Endothelial cell of umbilical vein (primary cell): Measurements from ENCODE around the gene SYNDIG1. TPM values are rescaled to one million over a fixed set of nuclear protein-coding genes. Genes with fewer than 3 reads are reported as not detected.

Experiments used
- BruUV-seq: library from RNA; stranded (reverse); fragments of 400-500 nt; replicated peaks from 2 replicates; lab custom pipeline; 2021; lab: Mats Ljungman, UMichigan
- CTCF ChIA-PET: fragments of 300-600, 350-600 bp; sonication (Branson Sonifier 250); formaldehyde crosslinking; loops from one replicate; lab custom pipeline; 2021; ENCODE audit warnings: antibody characterized with exemption, inconsistent platforms; lab: Charles Lee
- POLR2A ChIA-PET: fragments of 300-600, 350-600 bp; sonication (Branson Sonifier 250); formaldehyde crosslinking; loops from one replicate; lab custom pipeline; 2021; ENCODE audit warnings: antibody characterized with exemption, inconsistent platforms; lab: Charles Lee
- DNase-seq: peaks from one replicate; pipeline ENCODE4 v3.0.0-alpha.2; 2011; ENCODE audit warnings: low read depth, low spot score
- FAIRE-seq: peaks from 2 replicates; lab custom pipeline; 2011; peaks lifted over from hg19 to GRCh38; lab: Jason Lieb, UNC
- H2AFZ ChIP-seq: 2 replicates; pipeline ENCODE4 v1.6.0; 2012; ENCODE audit warnings: low read depth, low read length, control low read depth, inconsistent platforms
- H3K27ac ChIP-seq: 2 replicates; pipeline ENCODE4 v1.5.1; 2011; ENCODE audit warnings: low read depth, mild to moderate bottlenecking, control low read depth, low read length, moderate library complexity; ENCODE audit not compliant: insufficient read depth
- H3K27me3 ChIP-seq, 2 experiments: 2 replicates each; pipeline versions ENCODE4 v1.6.0 to v1.6.1; 2011; ENCODE audit warnings: low read length in 2 of 2, mixed read lengths in 1 of 2; ENCODE audit not compliant: control insufficient read depth in 2 of 2, insufficient read depth in 2 of 2
- H3K36me3 ChIP-seq, 2 experiments: 2 replicates in 1 of 2; 3 replicates in 1 of 2; pipeline ENCODE4 v1.5.1; 2011; ENCODE audit warnings: low read length in 2 of 2, mild to moderate bottlenecking in 1 of 2, moderate library complexity in 1 of 2; ENCODE audit not compliant: control insufficient read depth in 2 of 2, insufficient read depth in 2 of 2; ENCODE audit errors: extremely low read depth in 1 of 2
- H3K4me1 ChIP-seq: 3 replicates; pipeline ENCODE4 v1.5.1; 2011; ENCODE audit warnings: mild to moderate bottlenecking, low read length; ENCODE audit not compliant: control insufficient read depth, insufficient read depth; ENCODE audit errors: extremely low read depth
- H3K4me2 ChIP-seq: 2 replicates; pipeline ENCODE4 v1.6.1; 2011; ENCODE audit warnings: low read length, control low read depth, mixed read lengths; ENCODE audit not compliant: insufficient read depth
- H3K4me3 ChIP-seq, 3 experiments: fragments of 200-600 bp in 1 of 3; sonication (generic), shearing (Covaris generic) in 1 of 3; replicated peaks in 1 of 3; 2 replicates each; pipeline ENCODE4 v1.5.1; 2011 to 2016; ENCODE audit warnings: control low read depth in 3 of 3, low read length in 3 of 3, mild to moderate bottlenecking in 2 of 3, inconsistent platforms in 1 of 3, low read depth in 1 of 3, moderate library complexity in 1 of 3; ENCODE audit not compliant: insufficient read depth in 1 of 3
- H3K79me2 ChIP-seq: 2 replicates; pipeline ENCODE4 v1.6.0; 2012; ENCODE audit warnings: low read length, inconsistent platforms; ENCODE audit not compliant: control insufficient read depth, insufficient read depth
- H3K9ac ChIP-seq: replicated peaks from 2 replicates; pipeline ENCODE3; 2011; ENCODE audit warnings: low read length, control low read depth; ENCODE audit not compliant: insufficient read depth; ENCODE audit errors: extremely low read depth
- H3K9me1 ChIP-seq: replicated peaks from 3 replicates; pipeline ENCODE4 v1.6.0; 2011; ENCODE audit warnings: mild to moderate bottlenecking, low read length; ENCODE audit not compliant: control insufficient read depth, insufficient read depth; ENCODE audit errors: extremely low read depth
- H3K9me3 ChIP-seq: replicated peaks from 2 replicates; pipeline ENCODE4 v1.5.1; 2012; ENCODE audit warnings: low read length, inconsistent platforms; ENCODE audit not compliant: control insufficient read depth, insufficient read depth
- H4K20me1 ChIP-seq: replicated peaks from 2 replicates; pipeline ENCODE3; 2011; ENCODE audit warnings: mild to moderate bottlenecking, low read length; ENCODE audit not compliant: control insufficient read depth, insufficient read depth; ENCODE audit errors: extremely low read depth
- CTCF ChIP-seq, 2 donors: IDR thresholded peaks; 1 replicate in 1 of 2; 2 replicates in 1 of 2; pipeline ENCODE4 v1.5.1; 2011; ENCODE audit warnings: low read length in 2 of 2, mild to moderate bottlenecking in 2 of 2, moderate library complexity in 2 of 2, control low read depth in 1 of 2, inconsistent platforms in 1 of 2, low read depth in 1 of 2; ENCODE audit not compliant: insufficient read depth in 1 of 2; ENCODE audit errors: extremely low read depth in 1 of 2
- EZH2 ChIP-seq: IDR thresholded peaks from 2 replicates; pipeline ENCODE4 v1.6.1; 2012; ENCODE audit warnings: borderline replicate concordance, low read depth, mild to moderate bottlenecking, moderate library complexity, low read length, inconsistent platforms; ENCODE audit not compliant: severe bottlenecking
- FOS ChIP-seq: IDR thresholded peaks from 2 replicates; pipeline ENCODE4 v1.6.1; 2011; ENCODE audit warnings: mild to moderate bottlenecking, low read length, moderate library complexity, borderline replicate concordance; ENCODE audit not compliant: insufficient read depth
- GATA2 ChIP-seq: IDR thresholded peaks from 2 replicates; pipeline ENCODE4 v1.7.0; 2011; ENCODE audit warnings: low read depth, mild to moderate bottlenecking, moderate library complexity, mixed read lengths, low read length; ENCODE audit not compliant: insufficient read length, insufficient read depth
- JUN ChIP-seq: IDR thresholded peaks from 2 replicates; pipeline ENCODE4 v1.6.1; 2011; ENCODE audit warnings: borderline replicate concordance, low read depth; ENCODE audit not compliant: insufficient read length, insufficient read depth
- MAX ChIP-seq: IDR thresholded peaks from 2 replicates; pipeline ENCODE4 v1.6.1; 2011; ENCODE audit not compliant: insufficient read depth, insufficient read length
- MYC ChIP-seq: IDR thresholded peaks from one replicate; pipeline ENCODE4 v1.6.1; 2011; ENCODE audit warnings: mild to moderate bottlenecking, low read depth, low read length
- POLR2A ChIP-seq: IDR thresholded peaks from 2 replicates; pipeline ENCODE4 v1.6.1; 2012; ENCODE audit warnings: low read depth, mild to moderate bottlenecking, control low read depth, low read length
- POLR2AphosphoS5 ChIP-seq: IDR thresholded peaks from 2 replicates; pipeline ENCODE4 v1.6.1; 2012; ENCODE audit warnings: low read depth, mild to moderate bottlenecking, control low read depth, low read length, moderate library complexity; ENCODE audit not compliant: insufficient read depth
- dilution Hi-C: fragments of 300-500 bp; cut with MboI; formaldehyde crosslinking; loops from one replicate; pipeline ENCODE4 v1.15.0; 2019; ENCODE audit warnings: low sequenced_read_pairs; ENCODE audit not compliant: extremely low pct_ligation_motif_present
- intact Hi-C: fragments of 100-400 bp; cut with micrococcal nuclease; formaldehyde crosslinking; loops from one replicate; pipeline ENCODE4 v1.10.0; 2022
- polyA plus RNA-seq, 4 experiments: library from polyadenylated mRNA; depleted of rRNA in 3 of 4; stranded (reverse) in 3 of 4; unstranded in 1 of 4; fragments of >200 nt; gene quantifications; 2 replicates each; pipeline versions ENCODE4 v1.2.1 to v1.2.3, GENCODE V29; 2011 to 2012; ENCODE audit warnings: missing spikeins in 1 of 4
- total RNA-seq: library from RNA; stranded (reverse); gene quantifications from 2 replicates; pipeline ENCODE4 v1.2.3, GENCODE V29; 2021

The SYNDIG1 gene
- total and polyA plus RNA-seq, 2 donors (not counting 3 experiments of a cell fraction or from before 2014, with no cell fraction given), result not detected

- CTCF ChIA-PET, result no interaction called here
- no peaks in the 10 kb centered on the region for H3K9me3 ChIP-seq
- dilution Hi-C loops (no loop called here), intact Hi-C loops (no loop called here)
- no peaks in the 10 kb centered on the region for H3K4me1 ChIP-seq
- H3K27ac ChIP-seq, result no peak overlapping the region
- DNase-seq, result no peak
- H3K79me2 ChIP-seq, result no peaks in the 10 kb centered on the region
- no peak overlapping the region for H2AFZ ChIP-seq
- H3K27me3 ChIP-seq, result no peaks in the 10 kb centered on the region
- no peak overlapping the region for H3K4me2 ChIP-seq
- no peaks in the 10 kb centered on the region for H3K9me1 ChIP-seq
- no peak overlapping the region for H3K4me3 ChIP-seq
- no peak for TF ChIP-seq POLR2A
- no peak for TF ChIP-seq POLR2AphosphoS5
- no peak for TF ChIP-seq MAX
- no peak for TF ChIP-seq EZH2
- TF ChIP-seq FOS, result no peak
- no peak for TF ChIP-seq GATA2
- no peak for TF ChIP-seq CTCF (IDR thresholded peaks at IDR 0.05; ENCODE audit: extremely low read depth in 1 of 2, insufficient read depth in 1 of 2, low read depth in 1 of 2, low read length in 2 of 2)
- TF ChIP-seq JUN, result no peak
- no peak for TF ChIP-seq MYC
- no peak overlapping the region for H3K9ac ChIP-seq
- no peaks in the 10 kb centered on the region for H4K20me1 ChIP-seq
- no peaks in the 10 kb centered on the region for H3K36me3 ChIP-seq
- FAIRE-seq, result no peak
- POLR2A ChIA-PET, result no interaction called here
- no TSS peak for BruUV-seq
These were observed 163.2 kb downstream of the SYNDIG1 start for GRCh38 chr20:24632581-24632980.
